C4-2B (cell line): ENCODE data around the gene AGPAT4.
"Not testable (repeated sequence)": the region's sequence is repeated elsewhere in the genome, so short reads cannot be mapped to it uniquely, and the experiment has no call there.

Experiments
- H3K27ac ChIP-seq: fragments of 450-650 bp; 2 replicates; pipeline ENCODE4 v1.5.1; 2017
- ZFX ChIP-seq: fragments of 450-650 bp; IDR thresholded peaks from 2 replicates; pipeline ENCODE4 v1.6.1; 2017
- TF ChIP-seq, protein P1 (sequence below): fragments of 450-650 bp; conservative IDR thresholded peaks from 2 replicates; pipeline ENCODE4 v1.5.1; 2017; ENCODE audit warnings: mild to moderate bottlenecking

Gene AGPAT4

DNA sequence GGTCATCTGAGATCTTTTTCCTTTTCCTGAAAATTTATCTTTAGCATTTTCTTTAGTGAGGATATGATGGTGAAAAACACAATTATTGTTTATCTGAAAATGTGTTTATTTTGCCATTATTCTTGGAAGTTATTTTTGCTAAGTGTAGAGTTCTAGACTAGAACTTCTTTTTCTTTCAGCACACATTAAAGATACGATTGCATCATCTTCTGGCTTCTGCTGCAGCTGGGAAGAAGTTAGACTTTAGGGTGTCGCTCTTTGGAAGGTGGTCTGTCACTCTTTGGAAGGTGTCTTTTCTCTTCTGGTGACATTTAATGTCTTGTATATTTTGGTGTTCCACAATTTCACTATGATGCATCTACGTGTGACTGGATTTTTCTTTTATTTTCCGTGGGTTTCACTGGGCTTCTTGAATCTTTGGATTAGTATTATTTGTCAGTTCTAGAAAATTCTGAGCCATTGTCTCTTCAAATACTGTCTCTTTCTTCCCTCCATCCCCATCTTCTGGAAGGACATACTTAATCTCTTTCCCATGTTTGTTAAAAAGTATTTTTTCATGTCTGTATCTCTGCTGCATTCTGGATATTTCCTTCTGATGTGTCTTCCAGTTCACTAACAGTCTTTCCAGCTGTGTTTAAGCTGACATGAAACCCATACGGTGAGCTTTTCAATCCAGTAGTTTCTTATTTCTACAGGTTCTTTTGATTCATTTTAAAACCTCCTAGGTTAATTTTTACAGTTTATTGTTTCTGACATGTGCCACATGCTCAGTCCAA lies 81.0 kb downstream of the AGPAT4 start:
- H3K27ac ChIP-seq = no peak overlapping the region
- TF ChIP-seq, protein P1, sequence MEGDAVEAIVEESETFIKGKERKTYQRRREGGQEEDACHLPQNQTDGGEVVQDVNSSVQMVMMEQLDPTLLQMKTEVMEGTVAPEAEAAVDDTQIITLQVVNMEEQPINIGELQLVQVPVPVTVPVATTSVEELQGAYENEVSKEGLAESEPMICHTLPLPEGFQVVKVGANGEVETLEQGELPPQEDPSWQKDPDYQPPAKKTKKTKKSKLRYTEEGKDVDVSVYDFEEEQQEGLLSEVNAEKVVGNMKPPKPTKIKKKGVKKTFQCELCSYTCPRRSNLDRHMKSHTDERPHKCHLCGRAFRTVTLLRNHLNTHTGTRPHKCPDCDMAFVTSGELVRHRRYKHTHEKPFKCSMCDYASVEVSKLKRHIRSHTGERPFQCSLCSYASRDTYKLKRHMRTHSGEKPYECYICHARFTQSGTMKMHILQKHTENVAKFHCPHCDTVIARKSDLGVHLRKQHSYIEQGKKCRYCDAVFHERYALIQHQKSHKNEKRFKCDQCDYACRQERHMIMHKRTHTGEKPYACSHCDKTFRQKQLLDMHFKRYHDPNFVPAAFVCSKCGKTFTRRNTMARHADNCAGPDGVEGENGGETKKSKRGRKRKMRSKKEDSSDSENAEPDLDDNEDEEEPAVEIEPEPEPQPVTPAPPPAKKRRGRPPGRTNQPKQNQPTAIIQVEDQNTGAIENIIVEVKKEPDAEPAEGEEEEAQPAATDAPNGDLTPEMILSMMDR = no peak
- no peak for TF ChIP-seq ZFX

DNA sequence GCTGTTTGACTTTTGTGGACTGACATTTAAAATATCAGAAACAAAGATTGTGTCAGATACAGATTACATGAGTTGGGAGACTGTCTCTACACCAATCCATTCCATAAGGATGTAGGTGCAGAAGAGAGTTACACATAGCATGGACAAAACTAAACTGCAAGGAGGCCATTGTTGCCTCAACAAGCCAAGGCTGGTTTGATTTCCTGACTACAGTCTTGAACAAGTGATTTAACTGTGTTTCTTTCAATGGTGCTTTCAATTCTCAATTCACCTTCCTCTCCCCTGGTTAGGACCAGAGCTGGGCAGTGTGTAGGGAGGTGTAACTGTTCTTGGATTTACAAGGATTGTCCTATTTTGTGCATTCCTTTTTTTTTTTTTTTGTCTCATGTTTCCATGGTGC lies 82.2 kb downstream of the AGPAT4 start:
- no peak for TF ChIP-seq ZFX
- no peak overlapping the region for H3K27ac ChIP-seq

DNA sequence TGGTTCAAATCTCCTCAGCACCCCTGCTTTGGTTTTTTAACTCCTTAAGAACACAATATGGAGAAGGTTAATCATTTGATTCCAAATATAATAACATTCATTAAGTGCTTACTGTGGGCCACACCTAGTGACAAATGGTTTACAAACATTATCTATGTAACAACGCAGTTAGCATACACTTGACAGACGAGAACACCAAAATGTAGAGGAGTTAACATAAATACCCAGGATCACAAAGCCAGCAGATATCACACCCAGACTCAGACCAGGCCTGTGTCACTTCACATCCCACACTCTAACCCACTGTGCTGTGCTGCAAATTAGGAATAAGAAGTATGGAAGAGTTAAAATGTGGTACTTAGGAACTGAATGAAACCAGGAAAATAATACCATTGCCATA lies 82.9 kb downstream of the AGPAT4 start:
- no peak for TF ChIP-seq ZFX
- TF ChIP-seq, protein P1 = no peak

DNA sequence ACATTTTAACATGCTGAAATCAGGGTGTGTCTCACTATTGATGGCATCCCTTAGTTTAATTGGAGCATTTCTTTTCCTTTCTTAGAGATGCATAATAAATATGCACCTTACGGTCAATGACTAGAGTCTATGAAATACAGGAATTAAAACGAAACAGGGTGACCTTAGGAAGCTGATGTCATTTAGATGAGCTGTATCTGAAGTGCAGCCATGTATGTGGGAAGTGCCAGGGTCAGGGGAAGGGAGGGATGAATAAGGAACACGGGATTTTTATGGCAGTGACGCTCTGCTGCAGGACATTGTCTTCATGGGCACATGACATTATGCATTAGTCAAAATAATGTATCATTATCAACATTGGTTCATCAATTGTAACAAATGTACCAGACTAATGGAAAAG lies 84.0 kb downstream of the AGPAT4 start:
- H3K27ac ChIP-seq = no peak overlapping the region
- TF ChIP-seq, protein P1 = no peak
- no peak for TF ChIP-seq ZFX

More for the DNA sequence above, 82.9 kb downstream of the AGPAT4 start:
- no peak overlapping the region for H3K27ac ChIP-seq

DNA sequence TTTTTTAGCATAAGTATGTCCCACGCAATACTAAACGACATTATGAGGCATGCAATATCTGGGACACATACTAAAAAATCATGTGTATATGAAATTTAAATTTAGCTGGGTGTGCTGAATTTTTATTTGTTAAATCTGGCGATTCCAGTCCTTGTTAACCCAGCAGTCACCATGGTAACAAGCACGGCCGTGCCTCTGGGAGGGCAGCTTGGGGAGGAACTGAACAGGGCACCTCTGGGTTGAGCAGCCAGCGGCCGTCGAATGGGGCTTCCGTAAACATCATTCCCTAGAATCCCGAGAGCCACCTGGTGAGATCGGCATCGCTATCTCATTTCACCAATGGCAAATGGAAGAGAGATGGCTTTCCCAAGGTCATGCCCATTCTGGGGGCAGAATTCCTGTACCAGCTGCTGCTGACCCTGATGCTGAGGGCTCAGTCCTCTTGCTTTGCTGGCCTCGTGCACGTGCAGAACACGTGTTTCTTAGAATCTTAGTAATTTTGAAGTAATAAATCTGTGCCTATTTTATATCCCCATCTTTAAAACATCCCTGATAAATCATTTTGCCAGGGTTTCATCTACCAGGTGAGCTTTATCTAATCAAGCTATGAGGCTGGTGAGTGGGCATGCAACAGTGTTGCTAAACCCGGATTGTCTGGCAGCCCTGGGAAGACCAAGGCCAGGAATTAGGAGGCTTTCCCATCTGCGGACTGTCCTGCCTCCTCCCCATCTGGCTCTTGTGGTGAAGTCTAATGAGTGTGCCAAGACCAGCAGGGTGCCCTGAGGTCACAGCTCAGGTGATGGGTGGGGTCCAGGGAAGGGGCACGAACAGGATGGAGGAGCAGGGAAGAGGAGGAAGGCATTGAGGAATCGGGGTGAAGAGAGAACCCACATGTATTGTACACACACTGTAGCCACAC lies 85.1 kb downstream of the AGPAT4 start:
- TF ChIP-seq, protein P1 = no peak
- no peak for TF ChIP-seq ZFX
- H3K27ac ChIP-seq = no peak overlapping the region

DNA sequence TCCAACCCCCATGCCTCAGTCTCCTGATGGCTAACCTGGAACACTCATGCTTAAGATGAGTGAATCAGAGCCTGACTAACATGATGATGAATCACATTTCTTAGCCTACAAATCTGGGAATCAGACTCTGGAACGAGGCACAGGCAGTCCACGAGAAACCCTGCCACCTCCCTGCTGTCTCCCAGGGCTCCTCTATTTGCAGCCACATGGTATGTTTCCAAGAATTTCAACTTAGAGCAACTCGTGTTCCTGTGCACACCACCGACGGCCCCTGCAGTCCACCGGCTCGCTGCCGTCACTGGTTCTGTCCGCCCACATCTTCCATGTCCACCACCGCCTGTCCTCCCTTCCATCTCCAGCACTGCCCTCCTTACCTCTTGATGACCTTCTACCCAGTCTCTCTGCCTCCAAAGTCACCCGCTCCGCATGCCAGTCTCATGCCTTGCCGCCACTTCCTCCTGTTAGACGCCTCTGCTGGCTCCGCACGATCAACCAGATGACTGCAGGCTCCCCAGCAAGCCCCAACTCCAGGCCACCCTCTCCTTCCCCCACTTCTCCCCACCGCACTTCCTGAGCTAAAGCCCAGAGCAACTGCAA lies 87.6 kb downstream of the AGPAT4 start:
- H3K27ac ChIP-seq = no peak overlapping the region
- TF ChIP-seq, protein P1 = no peak
- no peak for TF ChIP-seq ZFX

DNA sequence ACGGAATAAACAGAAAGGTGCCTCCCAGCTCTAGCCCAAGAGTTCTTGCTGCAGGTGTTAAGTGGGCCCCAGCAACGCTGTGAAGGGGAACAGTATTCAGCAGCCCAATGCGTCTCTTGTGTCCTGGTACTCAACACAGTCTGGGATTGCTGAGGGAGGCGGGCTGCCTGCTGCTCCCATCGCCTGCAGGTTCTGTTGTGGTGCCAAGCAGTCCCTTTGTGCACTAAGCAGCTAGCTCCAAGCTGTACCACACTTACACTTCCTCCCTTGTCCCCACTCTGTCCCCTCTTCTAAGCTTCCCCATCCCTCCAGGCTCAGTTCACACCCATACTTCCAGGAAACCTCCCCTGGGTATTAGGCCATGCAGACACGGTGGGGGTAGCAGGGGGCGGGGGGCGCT lies 92.7 kb downstream of the AGPAT4 start:
- TF ChIP-seq, protein P1 = no peak
- TF ChIP-seq ZFX = no peak
- no peak overlapping the region for H3K27ac ChIP-seq

DNA sequence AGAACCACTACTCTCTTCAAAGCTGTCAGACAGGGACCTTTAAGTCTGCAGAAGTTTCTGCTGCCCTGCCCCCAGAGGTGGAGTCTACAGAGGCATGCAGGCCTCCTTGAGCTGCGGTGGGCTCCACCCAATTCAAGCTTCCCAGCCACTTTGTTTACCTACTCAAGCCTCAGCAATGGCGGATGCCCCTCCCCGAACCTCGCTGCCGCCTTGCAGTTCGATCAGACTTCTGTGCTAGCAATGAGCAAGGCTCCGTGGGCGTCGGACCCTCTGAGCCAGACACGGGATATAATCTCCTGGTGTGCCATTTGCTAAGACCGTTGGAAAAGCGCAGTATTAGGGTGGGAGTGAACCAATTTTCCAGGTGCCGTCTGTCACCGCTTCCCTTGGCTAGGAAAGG lies 95.7 kb downstream of the AGPAT4 start:
- not testable (repeated sequence) for H3K27ac ChIP-seq

DNA sequence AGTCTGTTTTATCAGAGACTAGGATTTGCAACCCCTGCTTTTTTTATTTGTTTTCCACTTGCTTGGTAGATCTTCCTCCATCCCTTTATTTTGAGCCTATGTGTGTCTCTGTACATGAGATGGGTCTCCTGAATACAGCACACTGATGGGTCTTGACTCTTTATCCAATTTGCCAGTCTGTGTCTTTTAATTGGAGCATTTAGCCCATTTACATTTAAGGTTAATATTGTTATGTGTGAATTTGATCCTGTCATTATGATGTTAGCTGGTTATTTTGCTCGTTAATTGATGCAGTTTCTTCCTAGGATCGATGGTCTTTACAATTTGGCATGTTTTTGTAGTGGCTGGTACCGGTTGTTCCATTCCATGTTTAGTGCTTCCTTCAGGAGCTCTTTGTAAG lies 97.4 kb downstream of the AGPAT4 start:
- H3K27ac ChIP-seq = not testable (repeated sequence)

DNA sequence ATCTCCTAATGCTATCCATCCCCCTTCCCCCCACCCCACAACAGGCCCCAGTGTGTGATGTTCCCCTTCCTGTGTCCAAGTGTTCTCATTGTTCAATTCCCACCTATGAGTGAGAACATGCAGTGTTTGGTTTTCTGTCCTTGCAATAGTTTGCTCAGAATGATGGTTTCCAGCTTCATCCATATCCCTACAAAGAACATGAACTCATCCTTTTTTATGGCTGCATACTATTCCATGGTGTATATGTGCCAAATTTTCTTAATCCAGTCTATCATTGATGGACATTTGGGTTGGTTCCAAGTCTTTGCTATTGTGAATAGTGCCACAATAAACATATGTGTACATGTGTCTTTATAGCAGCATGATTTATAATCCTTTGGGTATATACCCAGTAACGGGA lies 101.1 kb downstream of the AGPAT4 start:
- not testable (repeated sequence) for H3K27ac ChIP-seq
